MCF 10A (cell line): ENCODE results near the gene MAP3K4. TPM values are rescaled to one million over a fixed set of nuclear protein-coding genes. Genes with fewer than 3 reads are reported as not detected.
A peak's percentile ranks its signal among the peaks of the same experiment; 100 is the strongest.

ENCODE experiments used
- BruUV-seq: library from RNA; stranded (reverse); fragments of 400-500 nt; replicated peaks from 2 replicates; lab custom pipeline; 2021; lab: Mats Ljungman, UMichigan
- CTCF ChIA-PET: fragments of 300-600 bp; sonication (Branson Sonifier 250); formaldehyde crosslinking; extraction: SDS; loops from one replicate; lab custom pipeline; 2021; ENCODE audit warnings: antibody characterized with exemption, inconsistent platforms; lab: Yijun Ruan, JAX
- POLR2A ChIA-PET: fragments of 300-600, 350-650 bp; sonication (Branson Sonifier 250); formaldehyde crosslinking; extraction: SDS; loops from one replicate; lab custom pipeline; 2020; ENCODE audit warnings: antibody characterized with exemption, inconsistent platforms; lab: Yijun Ruan, JAX
- DNase-seq: peaks from one replicate; pipeline ENCODE4 v3.0.0-alpha.2; 2018; ENCODE audit not compliant: unreplicated experiment
- H3K27ac Mint-ChIP-seq: one replicate; pipeline ENCODE4 v1.8.0; 2022; ENCODE audit warnings: mild to moderate bottlenecking, low read depth, mixed read lengths; ENCODE audit not compliant: unreplicated experiment
- H3K27me3 Mint-ChIP-seq: one replicate; pipeline ENCODE4 v1.8.0; 2022; ENCODE audit warnings: mixed read lengths; ENCODE audit not compliant: insufficient read depth, unreplicated experiment
- H3K36me3 Mint-ChIP-seq: one replicate; pipeline ENCODE4 v1.8.0; 2022; ENCODE audit warnings: mild to moderate bottlenecking, moderate library complexity, mixed read lengths; ENCODE audit not compliant: insufficient read depth, unreplicated experiment
- H3K4me1 Mint-ChIP-seq: one replicate; pipeline ENCODE4 v1.8.0; 2022; ENCODE audit warnings: mixed read lengths; ENCODE audit not compliant: insufficient read depth, unreplicated experiment
- H3K4me3 Mint-ChIP-seq: one replicate; pipeline ENCODE4 v1.8.0; 2022; ENCODE audit warnings: mild to moderate bottlenecking, moderate library complexity, mixed read lengths; ENCODE audit not compliant: unreplicated experiment
- H3K9me3 Mint-ChIP-seq: one replicate; pipeline ENCODE4 v1.8.0; 2022; ENCODE audit warnings: mixed read lengths; ENCODE audit not compliant: unreplicated experiment
- CTCF ChIP-seq: fragments of 200-600 bp; IDR thresholded peaks from one replicate; pipeline ENCODE4 v1.8.0; 2022; ENCODE audit warnings: antibody characterized with exemption, mild to moderate bottlenecking; ENCODE audit not compliant: unreplicated experiment
- intact Hi-C: fragments of 100-400 bp; cut with micrococcal nuclease; formaldehyde crosslinking; loops from 2 replicates; pipeline ENCODE4 v1.14.1; 2022
- total RNA-seq: library from RNA; stranded (reverse); gene quantifications from 2 replicates; pipeline ENCODE4 v1.2.3, GENCODE V29; 2022

MAP3K4 gene
- total RNA-seq, 1 experiment from 2014 or later = 38.7 TPM

GRCh38 chr6:161139766-161140553 is 148.4 kb downstream of the MAP3K4 start:
- POLR2A ChIA-PET = interaction anchor here (0.7 kb wide), 1 partner anchor 114 kb away, joined by 3 read pairs; no protein-coding TSS in a partner anchor
- Mint-ChIP-seq H3K27ac (no peak overlapping the region), H3K36me3 (peaks cover 7% of the 10 kb centered on the region), H3K4me3 (no peak overlapping the region), H3K9me3 (no peaks in the 10 kb centered on the region), H3K4me1 (no peaks in the 10 kb centered on the region), H3K27me3 (no peaks in the 10 kb centered on the region)
- TF ChIP-seq CTCF = peak; percentile 36
- DNase-seq = peak; percentile 55
- no TSS peak for BruUV-seq
- intact Hi-C loops = loop anchor here (1.0 to 10.0 kb wide), 2 partner anchors 205 to 234 kb away; no protein-coding TSS in a partner anchor
- CTCF ChIA-PET = interaction anchor here (0.5 to 3.1 kb wide), 13 partner anchors 9 to 234 kb away, joined by 3 to 30 read pairs (median 4); no protein-coding TSS in a partner anchor

- no TSS peak for BruUV-seq
- Mint-ChIP-seq H3K27me3 (no peaks in the 10 kb centered on the region), H3K36me3 (peaks cover 7% of the 10 kb centered on the region), H3K9me3 (no peaks in the 10 kb centered on the region), H3K27ac (no peak overlapping the region), H3K4me1 (no peaks in the 10 kb centered on the region), H3K4me3 (no peak overlapping the region)
- no peak for TF ChIP-seq CTCF
- no peak for DNase-seq
- ChIA-PET POLR2A (interaction anchor here (0.7 kb wide), 1 partner anchor 114 kb away, joined by 3 read pairs; no protein-coding TSS in a partner anchor), CTCF (interaction anchor here (0.6 to 3.1 kb wide), 11 partner anchors 9 to 1213 kb away, joined by 3 to 30 read pairs (median 3); no protein-coding TSS in a partner anchor)
- intact Hi-C loops = loop anchor here (1.0 to 10.0 kb wide), 2 partner anchors 206 to 234 kb away; no protein-coding TSS in a partner anchor
Observed at GRCh38 chr6:161140554-161140875, 148.9 kb downstream of the MAP3K4 start.

GRCh38 chr6:161141173-161141572 is 149.6 kb downstream of the MAP3K4 start:
- no peak overlapping the region for H3K27ac Mint-ChIP-seq
- no peaks in the 10 kb centered on the region for H3K4me1 Mint-ChIP-seq
- no TSS peak for BruUV-seq
- intact Hi-C loops = loop anchor here (10.0 kb wide), 1 partner anchor 206 kb away; no protein-coding TSS in a partner anchor
- CTCF ChIA-PET = interaction anchor here (0.6 to 3.1 kb wide), 10 partner anchors 12 to 1212 kb away, joined by 3 to 30 read pairs (median 4); no protein-coding TSS in a partner anchor
- H3K36me3 Mint-ChIP-seq = peaks cover 7% of the 10 kb centered on the region
- no peak overlapping the region for H3K4me3 Mint-ChIP-seq
- POLR2A ChIA-PET = interaction anchor here (0.6 kb wide), 1 partner anchor 1495 kb away, joined by 3 read pairs; no protein-coding TSS in a partner anchor
- no peak for TF ChIP-seq CTCF
- DNase-seq = no peak
- no peaks in the 10 kb centered on the region for H3K9me3 Mint-ChIP-seq
- no peaks in the 10 kb centered on the region for H3K27me3 Mint-ChIP-seq

GRCh38 chr6:161142957-161143296 is 151.4 kb downstream of the MAP3K4 start:
- ChIA-PET POLR2A (interaction anchor here (0.6 kb wide), 1 partner anchor 20 kb away, joined by 3 read pairs; no protein-coding TSS in a partner anchor), CTCF (interaction anchor here (1.3 kb wide), 1 partner anchor 228 kb away, joined by 8 read pairs; no protein-coding TSS in a partner anchor)

More at GRCh38 chr6:161142957-161143296, 151.4 kb downstream of the MAP3K4 start:
- no TSS peak for BruUV-seq
- H3K4me1 Mint-ChIP-seq = no peaks in the 10 kb centered on the region
- intact Hi-C loops = loop anchor here (10.0 kb wide), 1 partner anchor 208 kb away; no protein-coding TSS in a partner anchor
- no peak for DNase-seq
- peaks cover 7% of the 10 kb centered on the region for H3K36me3 Mint-ChIP-seq
- H3K4me3 Mint-ChIP-seq = no peak overlapping the region
- H3K9me3 Mint-ChIP-seq = no peaks in the 10 kb centered on the region
- H3K27me3 Mint-ChIP-seq = no peaks in the 10 kb centered on the region
- TF ChIP-seq CTCF = no peak
- no peak overlapping the region for H3K27ac Mint-ChIP-seq
